H1 (cell line): Measurements from ENCODE around the gene TPM2. TPM values are rescaled to one million over a fixed set of nuclear protein-coding genes. Genes with fewer than 3 reads are reported as not detected.

Experiments
- CEBPB ChIP-seq: IDR thresholded peaks from 2 replicates; pipeline ENCODE4 v1.6.1; 2012; ENCODE audit warnings: low read depth, low read length
- GABPA ChIP-seq: IDR thresholded peaks from 2 replicates; pipeline ENCODE4 v1.6.1; 2011; ENCODE audit warnings: mild to moderate bottlenecking, low read length, moderate library complexity, borderline replicate concordance; ENCODE audit not compliant: insufficient read depth
- GTF2F1 ChIP-seq: IDR thresholded peaks from 2 replicates; pipeline ENCODE4 v1.6.1; 2012; ENCODE audit warnings: low read depth, low read length, improper control_type of control experiment, borderline replicate concordance
- HDAC2 ChIP-seq, 2 experiments: fragments of 300-600 bp in 1 of 2; sonication (generic) in 1 of 2; IDR thresholded peaks; 2 replicates each; pipeline ENCODE4 v1.6.1; 2011 to 2012; ENCODE audit warnings: low read depth in 2 of 2, low read length in 2 of 2, mild to moderate bottlenecking in 2 of 2, moderate library complexity in 2 of 2, borderline replicate concordance in 1 of 2, inconsistent platforms in 1 of 2
- MAFK ChIP-seq: IDR thresholded peaks from 2 replicates; pipeline ENCODE4 v1.6.1; 2012; ENCODE audit warnings: low read depth, mild to moderate bottlenecking, improper control_type of control experiment, low read length
- NRF1 ChIP-seq: IDR thresholded peaks from 2 replicates; pipeline ENCODE4 v1.6.1; 2011; ENCODE audit warnings: mild to moderate bottlenecking, low read depth, low read length, improper control_type of control experiment
- POLR2A ChIP-seq, 2 experiments: IDR thresholded peaks; 1 replicate in 1 of 2; 2 replicates in 1 of 2; pipeline ENCODE4 v1.6.1; 2011; ENCODE audit warnings: low read depth in 2 of 2, low read length in 2 of 2, mild to moderate bottlenecking in 2 of 2; ENCODE audit errors: control extremely low read depth in 1 of 2
- polyA plus RNA-seq, 7 experiments: library from polyadenylated mRNA; depleted of rRNA in 3 of 7; stranded (reverse) in 5 of 7; unstranded in 2 of 7; fragments of >200 nt in 5 of 7; fragments of 200-250 nt in 2 of 7; gene quantifications; 1 replicate in 5 of 7; 2 replicates in 1 of 7; 4 replicates in 1 of 7; pipeline versions ENCODE4 v1.2.1 to v1.2.3, GENCODE V29; 2011 to 2013; ENCODE audit warnings: missing spikeins in 2 of 7, mixed read lengths in 2 of 7
- total RNA-seq: library from RNA; stranded (reverse); fragmentation: NEBNext Ultra II Directional; extraction: Animal tissue kit (Norgen Biotek cat#: 25700); gene quantifications from 2 replicates; pipeline ENCODE4 v1.2.1, GENCODE V29; 2021
- TF ChIP-seq, protein P1 (sequence below): fragments of 300-600 bp; sonication (generic); IDR thresholded peaks from 2 replicates; pipeline ENCODE4 v1.7.1; 2012; ENCODE audit warnings: low read length, moderate library complexity, mild to moderate bottlenecking, inconsistent platforms; ENCODE audit not compliant: insufficient replicate concordance

Gene TPM2
- total and polyA plus RNA-seq, 2 of the 8 experiments (the other 6 are each of a cell fraction or from before 2014, with no cell fraction given), result 62.5 to 181 TPM

DNA sequence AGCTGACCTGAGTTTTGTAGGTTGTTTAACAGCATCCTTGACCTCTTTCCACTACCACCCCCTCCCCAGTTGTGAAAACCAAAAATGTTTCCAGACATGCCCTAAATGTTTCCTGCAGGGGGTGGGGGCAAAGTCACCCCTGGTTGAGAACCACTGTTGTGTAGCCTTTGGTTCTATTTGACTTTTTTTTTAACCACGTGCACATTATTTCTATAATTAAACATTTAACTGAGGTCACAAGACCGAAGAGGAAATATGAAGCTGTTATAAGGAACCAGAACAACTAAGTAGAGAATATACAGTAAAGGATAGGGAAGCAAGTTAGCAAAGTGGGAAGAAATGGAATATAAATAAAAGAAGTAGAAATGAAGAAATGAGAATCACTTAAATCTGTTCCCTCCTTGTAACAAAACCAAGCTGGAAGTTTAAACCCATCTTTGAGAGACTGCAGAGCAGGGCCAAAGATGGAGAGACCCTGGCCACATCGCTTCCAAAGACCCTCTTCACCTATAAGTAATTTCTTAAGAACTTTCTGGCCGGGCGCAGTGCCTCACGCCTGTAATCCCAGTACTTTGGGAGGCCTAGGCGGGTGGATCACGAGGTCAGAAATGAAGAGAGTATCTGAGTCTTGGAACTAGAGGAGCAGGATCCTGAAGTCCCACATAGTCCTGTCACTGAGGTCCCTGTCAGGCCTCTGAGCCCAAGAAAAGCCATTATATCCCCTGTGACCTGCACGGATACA lies 53.4 kb downstream of the TPM2 start (continued):
- no peak for TF ChIP-seq POLR2A (IDR thresholded peaks at IDR 0.05; ENCODE audit: control extremely low read depth in 1 of 2, low read depth in 2 of 2, low read length in 2 of 2)
- no peak for TF ChIP-seq GTF2F1
- TF ChIP-seq, protein P1, sequence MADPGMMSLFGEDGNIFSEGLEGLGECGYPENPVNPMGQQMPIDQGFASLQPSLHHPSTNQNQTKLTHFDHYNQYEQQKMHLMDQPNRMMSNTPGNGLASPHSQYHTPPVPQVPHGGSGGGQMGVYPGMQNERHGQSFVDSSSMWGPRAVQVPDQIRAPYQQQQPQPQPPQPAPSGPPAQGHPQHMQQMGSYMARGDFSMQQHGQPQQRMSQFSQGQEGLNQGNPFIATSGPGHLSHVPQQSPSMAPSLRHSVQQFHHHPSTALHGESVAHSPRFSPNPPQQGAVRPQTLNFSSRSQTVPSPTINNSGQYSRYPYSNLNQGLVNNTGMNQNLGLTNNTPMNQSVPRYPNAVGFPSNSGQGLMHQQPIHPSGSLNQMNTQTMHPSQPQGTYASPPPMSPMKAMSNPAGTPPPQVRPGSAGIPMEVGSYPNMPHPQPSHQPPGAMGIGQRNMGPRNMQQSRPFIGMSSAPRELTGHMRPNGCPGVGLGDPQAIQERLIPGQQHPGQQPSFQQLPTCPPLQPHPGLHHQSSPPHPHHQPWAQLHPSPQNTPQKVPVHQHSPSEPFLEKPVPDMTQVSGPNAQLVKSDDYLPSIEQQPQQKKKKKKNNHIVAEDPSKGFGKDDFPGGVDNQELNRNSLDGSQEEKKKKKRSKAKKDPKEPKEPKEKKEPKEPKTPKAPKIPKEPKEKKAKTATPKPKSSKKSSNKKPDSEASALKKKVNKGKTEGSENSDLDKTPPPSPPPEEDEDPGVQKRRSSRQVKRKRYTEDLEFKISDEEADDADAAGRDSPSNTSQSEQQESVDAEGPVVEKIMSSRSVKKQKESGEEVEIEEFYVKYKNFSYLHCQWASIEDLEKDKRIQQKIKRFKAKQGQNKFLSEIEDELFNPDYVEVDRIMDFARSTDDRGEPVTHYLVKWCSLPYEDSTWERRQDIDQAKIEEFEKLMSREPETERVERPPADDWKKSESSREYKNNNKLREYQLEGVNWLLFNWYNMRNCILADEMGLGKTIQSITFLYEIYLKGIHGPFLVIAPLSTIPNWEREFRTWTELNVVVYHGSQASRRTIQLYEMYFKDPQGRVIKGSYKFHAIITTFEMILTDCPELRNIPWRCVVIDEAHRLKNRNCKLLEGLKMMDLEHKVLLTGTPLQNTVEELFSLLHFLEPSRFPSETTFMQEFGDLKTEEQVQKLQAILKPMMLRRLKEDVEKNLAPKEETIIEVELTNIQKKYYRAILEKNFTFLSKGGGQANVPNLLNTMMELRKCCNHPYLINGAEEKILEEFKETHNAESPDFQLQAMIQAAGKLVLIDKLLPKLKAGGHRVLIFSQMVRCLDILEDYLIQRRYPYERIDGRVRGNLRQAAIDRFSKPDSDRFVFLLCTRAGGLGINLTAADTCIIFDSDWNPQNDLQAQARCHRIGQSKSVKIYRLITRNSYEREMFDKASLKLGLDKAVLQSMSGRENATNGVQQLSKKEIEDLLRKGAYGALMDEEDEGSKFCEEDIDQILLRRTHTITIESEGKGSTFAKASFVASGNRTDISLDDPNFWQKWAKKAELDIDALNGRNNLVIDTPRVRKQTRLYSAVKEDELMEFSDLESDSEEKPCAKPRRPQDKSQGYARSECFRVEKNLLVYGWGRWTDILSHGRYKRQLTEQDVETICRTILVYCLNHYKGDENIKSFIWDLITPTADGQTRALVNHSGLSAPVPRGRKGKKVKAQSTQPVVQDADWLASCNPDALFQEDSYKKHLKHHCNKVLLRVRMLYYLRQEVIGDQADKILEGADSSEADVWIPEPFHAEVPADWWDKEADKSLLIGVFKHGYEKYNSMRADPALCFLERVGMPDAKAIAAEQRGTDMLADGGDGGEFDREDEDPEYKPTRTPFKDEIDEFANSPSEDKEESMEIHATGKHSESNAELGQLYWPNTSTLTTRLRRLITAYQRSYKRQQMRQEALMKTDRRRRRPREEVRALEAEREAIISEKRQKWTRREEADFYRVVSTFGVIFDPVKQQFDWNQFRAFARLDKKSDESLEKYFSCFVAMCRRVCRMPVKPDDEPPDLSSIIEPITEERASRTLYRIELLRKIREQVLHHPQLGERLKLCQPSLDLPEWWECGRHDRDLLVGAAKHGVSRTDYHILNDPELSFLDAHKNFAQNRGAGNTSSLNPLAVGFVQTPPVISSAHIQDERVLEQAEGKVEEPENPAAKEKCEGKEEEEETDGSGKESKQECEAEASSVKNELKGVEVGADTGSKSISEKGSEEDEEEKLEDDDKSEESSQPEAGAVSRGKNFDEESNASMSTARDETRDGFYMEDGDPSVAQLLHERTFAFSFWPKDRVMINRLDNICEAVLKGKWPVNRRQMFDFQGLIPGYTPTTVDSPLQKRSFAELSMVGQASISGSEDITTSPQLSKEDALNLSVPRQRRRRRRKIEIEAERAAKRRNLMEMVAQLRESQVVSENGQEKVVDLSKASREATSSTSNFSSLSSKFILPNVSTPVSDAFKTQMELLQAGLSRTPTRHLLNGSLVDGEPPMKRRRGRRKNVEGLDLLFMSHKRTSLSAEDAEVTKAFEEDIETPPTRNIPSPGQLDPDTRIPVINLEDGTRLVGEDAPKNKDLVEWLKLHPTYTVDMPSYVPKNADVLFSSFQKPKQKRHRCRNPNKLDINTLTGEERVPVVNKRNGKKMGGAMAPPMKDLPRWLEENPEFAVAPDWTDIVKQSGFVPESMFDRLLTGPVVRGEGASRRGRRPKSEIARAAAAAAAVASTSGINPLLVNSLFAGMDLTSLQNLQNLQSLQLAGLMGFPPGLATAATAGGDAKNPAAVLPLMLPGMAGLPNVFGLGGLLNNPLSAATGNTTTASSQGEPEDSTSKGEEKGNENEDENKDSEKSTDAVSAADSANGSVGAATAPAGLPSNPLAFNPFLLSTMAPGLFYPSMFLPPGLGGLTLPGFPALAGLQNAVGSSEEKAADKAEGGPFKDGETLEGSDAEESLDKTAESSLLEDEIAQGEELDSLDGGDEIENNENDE, result no peak
- TF ChIP-seq MAFK, result no peak
- no peak for TF ChIP-seq GABPA
- no peak for TF ChIP-seq CEBPB
- no peak for TF ChIP-seq HDAC2 (IDR thresholded peaks at IDR 0.05; ENCODE audit: borderline replicate concordance in 1 of 2, low read depth in 2 of 2, low read length in 2 of 2)
- no peak for TF ChIP-seq NRF1
- TF ChIP-seq, all 59 proteins: peak for 0
